ENCODE data around the gene PKP2. TPM values are rescaled to one million over a fixed set of nuclear protein-coding genes. Genes with fewer than 3 reads are reported as not detected.

The PKP2 gene
- total RNA-seq, 3 donors from 2014 or later: 28.5 to 39.2 (median 32.5) TPM

DNA sequence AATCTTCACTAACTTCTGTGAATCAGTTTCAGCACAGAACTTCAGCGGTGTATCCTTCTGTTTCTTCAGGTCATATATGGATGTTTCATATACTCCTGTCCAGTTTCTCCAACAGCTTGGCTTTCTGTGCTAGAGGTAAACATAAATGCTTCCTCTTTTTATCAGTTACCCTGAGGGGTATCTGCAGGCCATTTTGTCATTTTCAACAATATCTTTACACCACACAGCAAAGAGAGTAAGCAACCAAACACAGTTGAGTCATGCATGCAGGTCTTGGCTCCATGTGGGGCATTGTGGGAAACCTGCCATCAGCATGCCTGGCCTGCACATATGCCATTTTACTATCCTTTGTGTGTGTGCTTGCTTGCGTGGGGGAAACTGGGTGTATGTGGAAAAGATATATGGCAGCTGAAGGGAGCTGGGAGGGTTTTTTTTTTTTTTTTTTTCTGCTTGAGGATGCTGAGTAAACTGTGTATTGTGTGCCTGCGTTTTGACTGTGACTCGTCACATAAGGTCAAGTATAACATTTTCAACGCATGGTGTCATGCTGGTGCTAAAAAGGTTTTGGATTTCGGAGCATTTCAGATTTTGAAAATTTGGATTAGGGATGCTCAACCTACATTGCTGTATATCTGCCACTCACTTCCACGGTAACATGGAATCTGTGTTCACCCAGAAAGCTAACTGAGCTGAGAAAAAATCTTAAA is 84.7 kb downstream of the PKP2 start:
- intact Hi-C loops (cut with DNase I; ENCODE audit: low total_unique reads): no loop called here

DNA sequence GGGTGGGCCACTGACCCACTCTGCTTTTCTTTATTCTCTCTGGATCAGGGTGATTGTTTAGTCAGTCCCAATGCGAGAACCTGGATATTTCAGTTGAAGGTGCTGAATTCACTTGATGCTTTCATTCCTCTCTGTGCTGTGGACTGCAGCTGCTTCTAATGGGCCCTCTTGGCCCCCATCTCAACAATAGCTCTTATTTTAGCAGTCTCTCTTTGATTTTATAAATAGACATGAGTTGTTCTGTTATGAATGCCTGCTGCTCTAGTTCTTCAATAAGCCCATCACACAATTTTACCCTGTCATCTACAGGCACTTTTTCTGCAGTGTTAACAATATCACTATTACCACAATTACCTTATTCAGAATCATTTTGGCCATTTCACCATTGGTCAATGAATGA is 86.7 kb downstream of the PKP2 start:
- no peak overlapping the region for H3K4me3 ChIP-seq

More for the DNA sequence above, 84.7 kb downstream of the PKP2 start:
- no peaks in the 10 kb centered on the region for H3K4me1 ChIP-seq
- no peak overlapping the region for H3K27ac ChIP-seq
- no peak overlapping the region for H3K4me3 ChIP-seq
- H3K27me3 ChIP-seq: no peaks in the 10 kb centered on the region
- DNase-seq (ENCODE audit: low spot score in 2 of 2): no peak
- TF ChIP-seq POLR2A (IDR thresholded peaks at IDR 0.05): no peak
- TF ChIP-seq, protein P1, sequence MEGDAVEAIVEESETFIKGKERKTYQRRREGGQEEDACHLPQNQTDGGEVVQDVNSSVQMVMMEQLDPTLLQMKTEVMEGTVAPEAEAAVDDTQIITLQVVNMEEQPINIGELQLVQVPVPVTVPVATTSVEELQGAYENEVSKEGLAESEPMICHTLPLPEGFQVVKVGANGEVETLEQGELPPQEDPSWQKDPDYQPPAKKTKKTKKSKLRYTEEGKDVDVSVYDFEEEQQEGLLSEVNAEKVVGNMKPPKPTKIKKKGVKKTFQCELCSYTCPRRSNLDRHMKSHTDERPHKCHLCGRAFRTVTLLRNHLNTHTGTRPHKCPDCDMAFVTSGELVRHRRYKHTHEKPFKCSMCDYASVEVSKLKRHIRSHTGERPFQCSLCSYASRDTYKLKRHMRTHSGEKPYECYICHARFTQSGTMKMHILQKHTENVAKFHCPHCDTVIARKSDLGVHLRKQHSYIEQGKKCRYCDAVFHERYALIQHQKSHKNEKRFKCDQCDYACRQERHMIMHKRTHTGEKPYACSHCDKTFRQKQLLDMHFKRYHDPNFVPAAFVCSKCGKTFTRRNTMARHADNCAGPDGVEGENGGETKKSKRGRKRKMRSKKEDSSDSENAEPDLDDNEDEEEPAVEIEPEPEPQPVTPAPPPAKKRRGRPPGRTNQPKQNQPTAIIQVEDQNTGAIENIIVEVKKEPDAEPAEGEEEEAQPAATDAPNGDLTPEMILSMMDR (IDR thresholded peaks at IDR 0.05): no peak
- no peak for TF ChIP-seq POLR2AphosphoS5 (IDR thresholded peaks at IDR 0.05)
- no peaks in the 10 kb centered on the region for H3K36me3 ChIP-seq
- H3K9me3 ChIP-seq: no peaks in the 10 kb centered on the region

DNA sequence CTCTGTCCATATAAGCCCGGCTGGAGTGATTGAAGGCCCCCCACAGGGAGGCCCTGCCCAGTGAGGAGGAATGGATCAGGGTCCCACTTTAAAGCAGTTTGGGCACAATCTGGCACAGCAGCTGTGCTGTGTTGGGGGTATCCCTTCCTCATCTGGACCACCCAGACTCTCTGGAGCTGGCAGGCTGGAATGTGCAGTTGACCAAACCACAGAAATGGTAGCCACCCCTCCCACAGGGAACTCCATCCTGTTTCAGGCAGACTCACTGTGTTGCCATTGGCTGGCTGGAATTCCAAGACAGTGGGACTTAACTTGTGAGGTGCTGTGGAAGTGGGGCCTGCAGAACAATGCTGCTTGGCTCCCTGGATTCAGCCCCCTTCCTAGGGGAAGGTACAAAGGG is 87.4 kb downstream of the PKP2 start:
- intact Hi-C loops (cut with DNase I; ENCODE audit: low total_unique reads): no loop called here

More for the DNA sequence above, 86.7 kb downstream of the PKP2 start:
- DNase-seq (ENCODE audit: low spot score in 2 of 2): no peak
- TF ChIP-seq POLR2A (IDR thresholded peaks at IDR 0.05): no peak
- TF ChIP-seq, protein P1 (IDR thresholded peaks at IDR 0.05): no peak
- Histone ChIP-seq H3K4me1 (no peaks in the 10 kb centered on the region), H3K9me3 (no peaks in the 10 kb centered on the region), H3K27me3 (no peaks in the 10 kb centered on the region), H3K27ac (no peak overlapping the region), H3K36me3 (no peaks in the 10 kb centered on the region)
- intact Hi-C loops (cut with DNase I; ENCODE audit: low total_unique reads): no loop called here

DNA sequence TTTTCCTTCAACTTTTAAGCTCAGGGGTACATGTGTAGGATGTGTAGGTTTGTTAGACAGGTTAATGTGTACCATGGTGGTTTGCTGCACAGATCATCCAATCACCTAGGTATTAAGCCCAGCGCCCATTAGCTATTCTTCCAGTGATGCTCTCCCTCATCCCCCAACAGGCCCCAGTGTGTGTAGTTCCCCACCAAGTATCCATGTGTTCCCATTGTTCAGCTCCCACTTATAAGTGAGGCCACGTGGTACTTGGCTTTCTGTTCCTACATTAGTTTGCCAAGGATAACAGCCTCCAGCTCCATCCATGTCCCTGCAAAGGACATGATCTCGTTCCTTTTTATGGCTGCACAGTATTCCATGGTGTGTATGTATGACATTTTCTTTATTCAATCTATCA is 92.3 kb downstream of the PKP2 start:
- no peaks in the 10 kb centered on the region for H3K4me1 ChIP-seq
- no peak overlapping the region for H3K27ac ChIP-seq
- TF ChIP-seq, protein P1 (IDR thresholded peaks at IDR 0.05): no peak
- TF ChIP-seq POLR2A (IDR thresholded peaks at IDR 0.05): no peak
- TF ChIP-seq POLR2AphosphoS5 (IDR thresholded peaks at IDR 0.05): no peak
- H3K4me3 ChIP-seq: no peak overlapping the region
- H3K36me3 ChIP-seq: no peaks in the 10 kb centered on the region
- no peaks in the 10 kb centered on the region for H3K9me3 ChIP-seq
- no peak for DNase-seq (ENCODE audit: low spot score in 2 of 2)
- intact Hi-C loops (cut with DNase I; ENCODE audit: low total_unique reads): no loop called here
- no peaks in the 10 kb centered on the region for H3K27me3 ChIP-seq

More for the DNA sequence above, 87.4 kb downstream of the PKP2 start:
- no peak for DNase-seq (ENCODE audit: low spot score in 2 of 2)
- H3K36me3 ChIP-seq: no peaks in the 10 kb centered on the region
- no peaks in the 10 kb centered on the region for H3K4me1 ChIP-seq
- TF ChIP-seq POLR2AphosphoS5 (IDR thresholded peaks at IDR 0.05): no peak
- TF ChIP-seq, protein P1 (IDR thresholded peaks at IDR 0.05): no peak
- H3K27me3 ChIP-seq: no peaks in the 10 kb centered on the region
- no peak overlapping the region for H3K4me3 ChIP-seq
- no peak overlapping the region for H3K27ac ChIP-seq
- H3K9me3 ChIP-seq: no peaks in the 10 kb centered on the region

DNA sequence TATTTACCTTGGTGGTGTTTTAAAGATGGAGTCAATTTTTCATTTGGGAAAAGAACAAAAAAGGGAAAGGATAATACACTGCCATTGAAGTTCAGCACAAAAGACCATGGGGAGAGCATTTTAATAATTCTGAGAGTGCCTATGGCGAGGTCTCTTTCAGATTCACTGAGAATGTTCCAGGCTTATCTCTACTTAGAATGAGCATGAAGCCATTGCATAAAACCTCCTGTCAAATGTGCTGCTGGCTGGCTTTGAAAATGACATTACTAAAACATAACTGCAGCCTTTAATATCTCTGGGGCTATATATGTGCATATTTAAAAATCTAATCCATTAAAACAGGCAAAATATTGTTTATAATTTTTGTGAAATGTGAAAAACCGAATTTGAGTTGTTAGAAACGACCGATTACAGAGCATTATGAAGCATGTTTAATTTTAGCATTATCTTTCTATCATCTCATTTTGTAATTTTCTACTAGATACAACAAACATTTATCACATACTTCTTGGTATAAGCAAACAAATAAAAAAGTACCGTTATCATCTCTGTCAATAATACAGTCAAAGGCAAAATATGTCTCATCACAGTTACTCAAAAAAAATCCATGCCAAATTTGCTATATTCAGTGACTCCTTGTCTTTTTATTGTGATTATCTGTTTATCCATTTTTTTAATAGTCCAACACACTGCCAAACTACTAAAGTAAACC is 95.2 kb downstream of the PKP2 start:
- H3K27ac ChIP-seq: no peak overlapping the region
- no peaks in the 10 kb centered on the region for H3K4me1 ChIP-seq
- DNase-seq (ENCODE audit: low spot score in 2 of 2): no peak
- TF ChIP-seq, protein P1 (IDR thresholded peaks at IDR 0.05): no peak
- no peak for TF ChIP-seq POLR2AphosphoS5 (IDR thresholded peaks at IDR 0.05)
- no peak for TF ChIP-seq POLR2A (IDR thresholded peaks at IDR 0.05)
- H3K9me3 ChIP-seq: no peaks in the 10 kb centered on the region
- H3K36me3 ChIP-seq: no peaks in the 10 kb centered on the region
- intact Hi-C loops (cut with DNase I; ENCODE audit: low total_unique reads): no loop called here
- H3K27me3 ChIP-seq: no peaks in the 10 kb centered on the region
- H3K4me3 ChIP-seq: no peak overlapping the region

Measured in breast epithelium (tissue), 4 donors.